Type B pancreatic cell (in vitro differentiated cells): Measurements from ENCODE around the gene B4GALT1. TPM values are rescaled to one million over a fixed set of nuclear protein-coding genes. Genes with fewer than 3 reads are reported as not detected.

Experiments used
- DNase-seq: peaks from one replicate; pipeline ENCODE4 v3.0.0; 2021; ENCODE audit warnings: mixed read lengths; ENCODE audit not compliant: unreplicated experiment; ENCODE audit errors: extremely low spot score
- H3K27ac Mint-ChIP-seq: 2 replicates; pipeline ENCODE4 v1.8.0; 2021; ENCODE audit warnings: mild to moderate bottlenecking, mixed read lengths
- H3K27me3 Mint-ChIP-seq: 2 replicates; pipeline ENCODE4 v1.8.0; 2021; ENCODE audit warnings: mixed read lengths
- H3K36me3 Mint-ChIP-seq: 2 replicates; pipeline ENCODE4 v1.8.0; 2021; ENCODE audit warnings: mixed read lengths
- H3K4me1 Mint-ChIP-seq: one replicate; pipeline ENCODE4 v1.8.0; 2021; ENCODE audit warnings: mixed read lengths; ENCODE audit not compliant: unreplicated experiment
- H3K4me3 Mint-ChIP-seq: 2 replicates; pipeline ENCODE4 v1.8.0; 2021; ENCODE audit warnings: mild to moderate bottlenecking, mixed read lengths
- H3K9me3 Mint-ChIP-seq: 2 replicates; pipeline ENCODE4 v1.8.0; 2021; ENCODE audit warnings: mixed read lengths
- total RNA-seq: library from RNA; stranded (reverse); gene quantifications from 2 replicates; pipeline ENCODE4 v1.2.1, GENCODE V29; 2021; ENCODE audit warnings: low replicate concordance
- TF ChIP-seq, protein P1 (sequence below): fragments of 200-600 bp; sonication (generic); conservative IDR thresholded peaks from 2 replicates; pipeline ENCODE4 v1.5.0; 2021; ENCODE audit warnings: antibody characterized with exemption, mild to moderate bottlenecking

Gene B4GALT1
- total RNA-seq, 1 donor from 2014 or later = 91.9 TPM

DNA sequence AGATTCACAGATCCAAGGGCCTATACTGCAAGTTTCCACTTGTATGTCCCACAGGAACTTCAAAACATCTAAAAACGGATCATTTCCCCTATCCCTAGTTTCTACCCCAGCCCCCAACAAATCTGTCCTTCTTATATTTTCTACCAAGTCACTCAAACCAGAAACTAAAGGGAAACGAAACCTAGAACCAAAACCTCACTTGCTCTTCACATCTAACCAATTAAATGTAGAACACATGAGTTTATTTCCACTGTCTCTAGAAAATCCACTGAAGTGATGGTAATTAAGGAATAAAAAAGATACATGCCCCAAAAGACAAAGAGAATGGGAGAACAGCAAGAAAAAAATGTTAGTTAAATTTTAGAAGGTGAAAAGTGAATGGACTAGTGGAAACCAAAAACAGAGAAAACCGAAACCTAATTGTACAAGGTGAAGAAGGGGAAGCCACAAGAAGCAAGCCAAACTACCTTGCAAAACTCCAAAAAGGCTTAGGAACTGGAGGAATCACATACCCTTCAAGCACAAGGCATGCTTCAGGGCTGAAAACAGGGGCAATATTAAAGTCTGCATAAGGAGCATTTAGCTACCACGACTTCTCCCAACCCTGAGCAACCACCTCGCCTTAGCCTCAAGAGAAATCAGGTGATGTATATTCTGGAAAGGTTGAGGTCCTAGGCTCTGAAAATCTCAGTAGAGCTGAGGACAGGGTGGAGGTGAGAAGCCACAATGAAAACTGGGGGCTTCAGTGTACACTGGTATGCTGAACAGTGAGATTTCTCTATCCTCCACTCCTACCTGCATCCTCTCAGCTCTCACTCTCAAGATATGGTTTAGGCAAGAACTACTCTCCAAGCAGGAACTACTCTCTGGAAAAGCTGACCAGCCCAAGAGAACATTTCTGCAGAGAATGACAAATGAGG, 101.7 kb downstream of the B4GALT1 start:
- Mint-ChIP-seq H3K4me1 (no peaks in the 10 kb centered on the region), H3K4me3 (no peak overlapping the region), H3K27ac (no peak overlapping the region), H3K9me3 (no peaks in the 10 kb centered on the region), H3K36me3 (peaks cover 7% of the 10 kb centered on the region), H3K27me3 (no peaks in the 10 kb centered on the region)
- TF ChIP-seq, protein P1, sequence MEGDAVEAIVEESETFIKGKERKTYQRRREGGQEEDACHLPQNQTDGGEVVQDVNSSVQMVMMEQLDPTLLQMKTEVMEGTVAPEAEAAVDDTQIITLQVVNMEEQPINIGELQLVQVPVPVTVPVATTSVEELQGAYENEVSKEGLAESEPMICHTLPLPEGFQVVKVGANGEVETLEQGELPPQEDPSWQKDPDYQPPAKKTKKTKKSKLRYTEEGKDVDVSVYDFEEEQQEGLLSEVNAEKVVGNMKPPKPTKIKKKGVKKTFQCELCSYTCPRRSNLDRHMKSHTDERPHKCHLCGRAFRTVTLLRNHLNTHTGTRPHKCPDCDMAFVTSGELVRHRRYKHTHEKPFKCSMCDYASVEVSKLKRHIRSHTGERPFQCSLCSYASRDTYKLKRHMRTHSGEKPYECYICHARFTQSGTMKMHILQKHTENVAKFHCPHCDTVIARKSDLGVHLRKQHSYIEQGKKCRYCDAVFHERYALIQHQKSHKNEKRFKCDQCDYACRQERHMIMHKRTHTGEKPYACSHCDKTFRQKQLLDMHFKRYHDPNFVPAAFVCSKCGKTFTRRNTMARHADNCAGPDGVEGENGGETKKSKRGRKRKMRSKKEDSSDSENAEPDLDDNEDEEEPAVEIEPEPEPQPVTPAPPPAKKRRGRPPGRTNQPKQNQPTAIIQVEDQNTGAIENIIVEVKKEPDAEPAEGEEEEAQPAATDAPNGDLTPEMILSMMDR = no peak
- no peak for DNase-seq

Other genes with a start within 250 kb of the B4GALT1 start
- 34.5 and 34.6 TPM in 2 replicates for gene APTX, start 165.7 kb downstream of the B4GALT1 start, total RNA-seq
- 189 and 223 TPM in 2 replicates for gene DNAJA1, start 142.1 kb downstream of the B4GALT1 start, total RNA-seq
- 21.0 and 25.4 TPM in 2 replicates for gene SMU1, start 90.7 kb downstream of the B4GALT1 start, total RNA-seq
- gene SPINK4, start 72.8 kb upstream of the B4GALT1 start, total RNA-seq = not detected in 2 replicates
- 92.6 and 113 TPM in 2 replicates for gene BAG1, start 97.4 kb upstream of the B4GALT1 start, total RNA-seq
- gene CHMP5, start 97.7 kb upstream of the B4GALT1 start, total RNA-seq = 51.4 and 53.7 TPM in 2 replicates
- gene NFX1, start 123.2 kb upstream of the B4GALT1 start, total RNA-seq = 34.1 and 36.4 TPM in 2 replicates
- 3.7 and 5.0 TPM in 2 replicates for gene AQP7, start 235.2 kb upstream of the B4GALT1 start, total RNA-seq